ENCODE data around the gene NECTIN3. TPM values are rescaled to one million over a fixed set of nuclear protein-coding genes. Genes with fewer than 3 reads are reported as not detected.

Gene NECTIN3
- total RNA-seq, 1 experiment from 2014 or later, result 75.8 TPM

- TF ChIP-seq, protein P1, sequence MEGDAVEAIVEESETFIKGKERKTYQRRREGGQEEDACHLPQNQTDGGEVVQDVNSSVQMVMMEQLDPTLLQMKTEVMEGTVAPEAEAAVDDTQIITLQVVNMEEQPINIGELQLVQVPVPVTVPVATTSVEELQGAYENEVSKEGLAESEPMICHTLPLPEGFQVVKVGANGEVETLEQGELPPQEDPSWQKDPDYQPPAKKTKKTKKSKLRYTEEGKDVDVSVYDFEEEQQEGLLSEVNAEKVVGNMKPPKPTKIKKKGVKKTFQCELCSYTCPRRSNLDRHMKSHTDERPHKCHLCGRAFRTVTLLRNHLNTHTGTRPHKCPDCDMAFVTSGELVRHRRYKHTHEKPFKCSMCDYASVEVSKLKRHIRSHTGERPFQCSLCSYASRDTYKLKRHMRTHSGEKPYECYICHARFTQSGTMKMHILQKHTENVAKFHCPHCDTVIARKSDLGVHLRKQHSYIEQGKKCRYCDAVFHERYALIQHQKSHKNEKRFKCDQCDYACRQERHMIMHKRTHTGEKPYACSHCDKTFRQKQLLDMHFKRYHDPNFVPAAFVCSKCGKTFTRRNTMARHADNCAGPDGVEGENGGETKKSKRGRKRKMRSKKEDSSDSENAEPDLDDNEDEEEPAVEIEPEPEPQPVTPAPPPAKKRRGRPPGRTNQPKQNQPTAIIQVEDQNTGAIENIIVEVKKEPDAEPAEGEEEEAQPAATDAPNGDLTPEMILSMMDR (IDR thresholded peaks at IDR 0.05; ENCODE audit: insufficient read depth in 1 of 2, low read depth in 1 of 2, low read length in 1 of 2, severe bottlenecking in 1 of 2, unreplicated experiment in 1 of 2), result no peak
- POLR2A ChIA-PET, result no interaction called here
- H3K27me3 Mint-ChIP-seq (ENCODE audit: insufficient read depth, unreplicated experiment), result no peaks in the 10 kb centered on the region
- no peak overlapping the region for H3K4me3 ChIP-seq (ENCODE audit: low read depth, low read length)
- BruUV-seq (replicated peaks), result no TSS peak
- no peaks in the 10 kb centered on the region for H3K36me3 ChIP-seq (ENCODE audit: control insufficient read depth, insufficient read depth, low read length)
- peaks cover 6% of the 10 kb centered on the region for H3K36me3 Mint-ChIP-seq (ENCODE audit: insufficient read depth, unreplicated experiment)
- H3K9me3 ChIP-seq, result no peaks in the 10 kb centered on the region
- no peaks in the 10 kb centered on the region; the same call in 1 of the 2 replicates for H3K4me1 ChIP-seq
- H3K27me3 ChIP-seq (replicated peaks; ENCODE audit: control insufficient read depth, insufficient read depth, low read length), result no peaks in the 10 kb centered on the region
- intact Hi-C loops (cut with micrococcal nuclease; ENCODE audit: unreplicated experiment), result no loop called here
- no peaks in the 10 kb centered on the region for H3K4me1 Mint-ChIP-seq (ENCODE audit: low read depth, unreplicated experiment)
- H3K9me3 Mint-ChIP-seq (ENCODE audit: unreplicated experiment), result no peaks in the 10 kb centered on the region
- CTCF ChIA-PET, result no interaction called here
- no peak overlapping the region for H3K4me3 Mint-ChIP-seq (ENCODE audit: unreplicated experiment)
- no peak for DNase-seq
- H3K27ac Mint-ChIP-seq (ENCODE audit: unreplicated experiment), result no peak overlapping the region
These were observed 13.3 kb downstream of the NECTIN3 start for GRCh38 chr3:111084911-111085310.

DNA sequence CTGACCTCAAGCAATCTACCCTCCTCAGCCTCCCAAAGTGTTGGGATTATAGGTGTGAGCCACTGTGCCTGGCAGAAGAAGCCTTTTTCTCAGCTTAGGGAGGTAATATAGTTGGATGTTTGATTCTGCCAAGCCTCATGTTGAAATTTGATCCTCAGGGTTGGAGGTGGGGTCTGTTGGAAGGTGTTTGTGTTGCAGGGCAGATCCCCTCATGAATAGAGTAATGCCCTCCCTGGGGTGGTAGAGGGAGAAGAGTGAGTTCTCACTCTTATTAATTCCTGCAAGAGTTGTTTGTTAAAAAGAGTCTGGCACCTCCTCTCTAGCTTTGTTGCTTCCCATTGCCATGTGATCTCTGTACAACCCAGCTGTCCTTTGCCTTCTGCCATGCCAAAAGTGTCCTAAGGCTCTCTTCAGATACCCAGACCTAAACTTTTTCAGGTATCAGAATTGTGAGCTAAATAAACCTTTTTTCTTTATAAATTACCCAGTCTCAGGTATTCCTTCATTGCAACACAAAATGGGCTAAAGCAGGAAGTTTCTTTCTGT is 16.4 kb downstream of the NECTIN3 start:
- ChIA-PET POLR2A (no interaction called here), CTCF (no interaction called here)
- Histone ChIP-seq H3K4me1 (no peaks in the 10 kb centered on the region; the same call in 1 of the 2 replicates), H3K4me3 (ENCODE audit: low read depth, low read length) (no peak overlapping the region), H3K9me3 (no peaks in the 10 kb centered on the region), H3K27me3 (replicated peaks; ENCODE audit: control insufficient read depth, insufficient read depth, low read length) (no peaks in the 10 kb centered on the region), H3K36me3 (ENCODE audit: control insufficient read depth, insufficient read depth, low read length) (no peaks in the 10 kb centered on the region)
- no peak for DNase-seq
- Mint-ChIP-seq H3K4me3 (ENCODE audit: unreplicated experiment) (no peak overlapping the region), H3K36me3 (ENCODE audit: insufficient read depth, unreplicated experiment) (peaks cover 6% of the 10 kb centered on the region), H3K9me3 (ENCODE audit: unreplicated experiment) (no peaks in the 10 kb centered on the region), H3K27me3 (ENCODE audit: insufficient read depth, unreplicated experiment) (no peaks in the 10 kb centered on the region), H3K4me1 (ENCODE audit: low read depth, unreplicated experiment) (no peaks in the 10 kb centered on the region), H3K27ac (ENCODE audit: unreplicated experiment) (no peak overlapping the region)
- intact Hi-C loops (cut with micrococcal nuclease; ENCODE audit: unreplicated experiment), result no loop called here
- TF ChIP-seq, protein P1 (IDR thresholded peaks at IDR 0.05; ENCODE audit: insufficient read depth in 1 of 2, low read depth in 1 of 2, low read length in 1 of 2, severe bottlenecking in 1 of 2, unreplicated experiment in 1 of 2), result no peak
- BruUV-seq (replicated peaks), result no TSS peak

DNA sequence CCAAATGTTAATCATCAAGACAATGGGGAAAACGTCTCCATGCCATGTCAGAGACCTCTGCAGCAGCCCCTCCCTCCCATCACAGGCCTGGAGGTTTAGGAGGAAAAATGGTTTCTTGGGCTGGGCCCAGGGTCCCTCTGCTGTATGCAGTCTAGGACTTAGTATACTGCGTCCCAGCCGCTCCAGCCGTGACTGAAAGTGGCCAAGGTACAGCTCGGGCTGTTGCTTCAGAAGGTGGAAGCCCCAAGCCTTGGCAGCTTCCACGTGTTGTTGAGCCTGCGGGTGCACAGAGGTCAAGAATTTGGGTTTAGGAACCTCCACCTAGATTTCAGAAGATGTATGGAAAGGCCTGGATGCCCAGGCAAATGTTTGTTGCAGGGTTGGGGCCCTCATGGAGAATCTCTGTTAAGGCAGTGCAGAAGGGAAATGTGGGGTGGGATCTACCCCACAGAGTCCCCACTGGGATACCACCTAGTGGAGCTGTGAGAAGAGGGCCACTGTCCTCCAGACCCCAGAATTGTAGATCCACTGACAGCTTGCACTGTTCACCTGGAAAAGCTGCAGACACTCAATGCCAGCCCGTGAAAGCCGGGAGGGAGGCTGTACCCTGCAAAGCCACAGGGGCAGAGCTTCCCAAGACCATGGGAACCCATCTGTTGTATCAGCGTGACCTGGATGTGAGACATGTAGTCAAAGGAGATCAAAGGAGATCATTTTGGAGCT is 25.0 kb downstream of the NECTIN3 start:
- H3K4me3 Mint-ChIP-seq (ENCODE audit: unreplicated experiment), result no peak overlapping the region
- H3K27me3 ChIP-seq (replicated peaks; ENCODE audit: control insufficient read depth, insufficient read depth, low read length), result no peaks in the 10 kb centered on the region
- H3K27ac Mint-ChIP-seq (ENCODE audit: unreplicated experiment), result no peak overlapping the region
- peaks cover 19% of the 10 kb centered on the region for H3K4me1 Mint-ChIP-seq (ENCODE audit: low read depth, unreplicated experiment)
- TF ChIP-seq, protein P1 (IDR thresholded peaks at IDR 0.05; ENCODE audit: insufficient read depth in 1 of 2, low read depth in 1 of 2, low read length in 1 of 2, severe bottlenecking in 1 of 2, unreplicated experiment in 1 of 2), result no peak
- no TSS peak for BruUV-seq (replicated peaks)
- H3K9me3 ChIP-seq, result peaks cover 14% of the 10 kb centered on the region
- H3K4me1 ChIP-seq, result no peaks in the 10 kb centered on the region; the same call in 1 of the 2 replicates
- H3K36me3 Mint-ChIP-seq (ENCODE audit: insufficient read depth, unreplicated experiment), result peaks cover 24% of the 10 kb centered on the region
- ChIA-PET CTCF (no interaction called here), POLR2A (no interaction called here)
- H3K27me3 Mint-ChIP-seq (ENCODE audit: insufficient read depth, unreplicated experiment), result no peaks in the 10 kb centered on the region
- intact Hi-C loops (cut with micrococcal nuclease; ENCODE audit: unreplicated experiment), result no loop called here
- peaks cover 24% of the 10 kb centered on the region for H3K9me3 Mint-ChIP-seq (ENCODE audit: unreplicated experiment)
- no peak overlapping the region for H3K4me3 ChIP-seq (ENCODE audit: low read depth, low read length)
- peaks cover 2% of the 10 kb centered on the region; the same call in 1 of the 2 replicates for H3K36me3 ChIP-seq (ENCODE audit: control insufficient read depth, insufficient read depth, low read length)
- no peak for DNase-seq

All from Caco-2 (cell line).